Activated CD8-positive, alpha-beta T cell treated with anti-CD3 and anti-CD28 coated beads for 36 hours (primary cell): ENCODE measurements around the gene ATP2B2. TPM values are rescaled to one million over a fixed set of nuclear protein-coding genes. Genes with fewer than 3 reads are reported as not detected.

Source experiments
- ATAC-seq: fragments of 200-7000 bp; cut with Tn5 transposase; one replicate; pipeline ENCODE4 v1.10.0; 2021; ENCODE audit warnings: mild to moderate bottlenecking, moderate library complexity
- CTCF ChIA-PET: fragments of 350-600 bp; sonication (Branson Sonifier 250); formaldehyde crosslinking; loops from one replicate; lab custom pipeline; 2021; ENCODE audit warnings: antibody characterized with exemption; lab: Charles Lee
- POLR2A ChIA-PET: fragments of 350-600 bp; sonication (Branson Sonifier 250); formaldehyde crosslinking; loops from one replicate; lab custom pipeline; 2021; ENCODE audit warnings: antibody characterized with exemption; lab: Charles Lee
- DNase-seq: peaks from one replicate; pipeline ENCODE4 v3.0.0-alpha.2; 2020
- H3K27ac Mint-ChIP-seq: one replicate; pipeline ENCODE4 v1.8.0; 2021; ENCODE audit warnings: mild to moderate bottlenecking, mixed read lengths
- H3K27me3 Mint-ChIP-seq: one replicate; pipeline ENCODE4 v1.8.0; 2021; ENCODE audit warnings: mixed read lengths
- H3K36me3 Mint-ChIP-seq: one replicate; pipeline ENCODE4 v1.8.0; 2021; ENCODE audit warnings: low read depth, mixed read lengths
- H3K4me1 Mint-ChIP-seq: one replicate; pipeline ENCODE4 v1.8.0; 2021; ENCODE audit warnings: low read depth, mixed read lengths
- H3K4me3 Mint-ChIP-seq: one replicate; pipeline ENCODE4 v1.8.0; 2021; ENCODE audit warnings: mild to moderate bottlenecking, moderate library complexity, mixed read lengths
- H3K9me3 Mint-ChIP-seq: one replicate; pipeline ENCODE4 v1.8.0; 2021; ENCODE audit warnings: mixed read lengths
- intact Hi-C: fragments of 100-400 bp; cut with micrococcal nuclease; formaldehyde crosslinking; loops from one replicate; pipeline ENCODE4 v1.10.0; 2022
- total RNA-seq, 2 experiments: library from RNA; stranded (reverse); gene quantifications; one replicate each; pipeline ENCODE4 v1.2.3, GENCODE V29; 2021
- TF ChIP-seq, protein P1 (sequence below): fragments of 200-600 bp; IDR thresholded peaks from one replicate; pipeline ENCODE4 v1.8.0; 2022; ENCODE audit warnings: antibody characterized with exemption, mild to moderate bottlenecking

ATP2B2 gene
- total RNA-seq, 2 experiments from 2014 or later = not detected

- Mint-ChIP-seq H3K4me1 (peaks cover 6% of the 10 kb centered on the region), H3K27me3 (no peaks in the 10 kb centered on the region), H3K9me3 (no peaks in the 10 kb centered on the region), H3K27ac (no peak overlapping the region), H3K4me3 (no peak overlapping the region), H3K36me3 (no peaks in the 10 kb centered on the region)
- TF ChIP-seq, protein P1, sequence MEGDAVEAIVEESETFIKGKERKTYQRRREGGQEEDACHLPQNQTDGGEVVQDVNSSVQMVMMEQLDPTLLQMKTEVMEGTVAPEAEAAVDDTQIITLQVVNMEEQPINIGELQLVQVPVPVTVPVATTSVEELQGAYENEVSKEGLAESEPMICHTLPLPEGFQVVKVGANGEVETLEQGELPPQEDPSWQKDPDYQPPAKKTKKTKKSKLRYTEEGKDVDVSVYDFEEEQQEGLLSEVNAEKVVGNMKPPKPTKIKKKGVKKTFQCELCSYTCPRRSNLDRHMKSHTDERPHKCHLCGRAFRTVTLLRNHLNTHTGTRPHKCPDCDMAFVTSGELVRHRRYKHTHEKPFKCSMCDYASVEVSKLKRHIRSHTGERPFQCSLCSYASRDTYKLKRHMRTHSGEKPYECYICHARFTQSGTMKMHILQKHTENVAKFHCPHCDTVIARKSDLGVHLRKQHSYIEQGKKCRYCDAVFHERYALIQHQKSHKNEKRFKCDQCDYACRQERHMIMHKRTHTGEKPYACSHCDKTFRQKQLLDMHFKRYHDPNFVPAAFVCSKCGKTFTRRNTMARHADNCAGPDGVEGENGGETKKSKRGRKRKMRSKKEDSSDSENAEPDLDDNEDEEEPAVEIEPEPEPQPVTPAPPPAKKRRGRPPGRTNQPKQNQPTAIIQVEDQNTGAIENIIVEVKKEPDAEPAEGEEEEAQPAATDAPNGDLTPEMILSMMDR = no peak
- intact Hi-C loops = no loop called here
- ChIA-PET CTCF (interaction anchor here (1.2 kb wide), 1 partner anchor 21 kb away, joined by 3 read pairs; no protein-coding TSS in a partner anchor), POLR2A (no interaction called here)
- ATAC-seq = no peak
- DNase-seq = no peak
Observed at GRCh38 chr3:10400749-10401495, 104.5 kb downstream of the ATP2B2 start.

- ATAC-seq (no peak), DNase-seq (no peak)
- Mint-ChIP-seq H3K4me1 (peaks cover 13% of the 10 kb centered on the region), H3K9me3 (no peaks in the 10 kb centered on the region), H3K4me3 (no peak overlapping the region), H3K36me3 (no peaks in the 10 kb centered on the region), H3K27me3 (no peaks in the 10 kb centered on the region), H3K27ac (no peak overlapping the region)
- TF ChIP-seq, protein P1 = no peak
- intact Hi-C loops = no loop called here
- POLR2A ChIA-PET = no interaction called here
- CTCF ChIA-PET = interaction anchor here (1.0 to 1.2 kb wide), 2 partner anchors 8 to 20 kb away, joined by 3 read pairs; no protein-coding TSS in a partner anchor
Observed at GRCh38 chr3:10400050-10400748, 105.2 kb downstream of the ATP2B2 start.

DNA sequence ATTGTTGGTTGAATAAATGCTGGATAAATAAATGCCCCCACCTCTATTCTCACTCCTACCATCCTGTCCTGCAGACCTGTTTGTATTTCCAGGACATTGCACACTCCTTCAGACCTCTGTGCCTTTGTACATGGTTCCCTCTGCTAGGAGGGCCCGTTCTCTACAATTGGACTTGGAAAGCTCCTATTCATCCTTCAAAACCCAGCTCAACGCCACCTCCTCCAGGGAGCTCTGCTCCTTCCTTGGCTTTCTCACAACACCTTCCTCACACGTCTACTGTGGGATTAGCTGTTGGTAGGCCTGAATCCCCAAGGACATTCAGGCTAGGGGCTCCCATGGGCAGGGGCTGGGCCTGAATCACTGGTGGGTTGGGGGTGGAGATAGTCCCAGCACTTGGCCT lies 105.8 kb downstream of the ATP2B2 start:
- Mint-ChIP-seq H3K9me3 (no peaks in the 10 kb centered on the region), H3K4me1 (peaks cover 17% of the 10 kb centered on the region), H3K27ac (no peak overlapping the region), H3K36me3 (no peaks in the 10 kb centered on the region), H3K4me3 (no peak overlapping the region), H3K27me3 (no peaks in the 10 kb centered on the region)
- no peak for DNase-seq
- CTCF ChIA-PET = interaction anchor here (1.0 to 1.2 kb wide), 2 partner anchors 9 to 19 kb away, joined by 3 read pairs; no protein-coding TSS in a partner anchor
- ATAC-seq = no peak
- TF ChIP-seq, protein P1 = no peak
- intact Hi-C loops = no loop called here
- POLR2A ChIA-PET = no interaction called here

DNA sequence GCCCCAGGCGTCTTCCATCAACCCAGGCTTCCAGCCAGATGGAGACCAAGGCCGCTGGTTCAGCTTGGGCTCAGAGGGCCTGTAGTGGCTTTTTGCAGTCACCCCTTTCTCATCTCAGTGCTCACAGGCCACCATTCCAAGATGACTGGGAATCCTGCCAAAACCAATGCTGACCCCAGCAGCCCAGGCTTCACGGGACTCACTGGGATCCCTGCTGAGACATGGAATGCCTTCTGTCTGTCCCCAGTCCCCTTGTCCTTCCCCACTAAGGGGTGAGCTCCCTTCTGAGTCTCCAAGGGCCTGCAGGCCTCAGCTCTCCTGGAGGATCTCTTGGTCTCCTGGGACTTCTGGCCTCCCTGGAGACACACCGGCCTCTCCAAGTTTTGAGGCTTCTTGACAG lies 107.0 kb downstream of the ATP2B2 start:
- DNase-seq (no peak), ATAC-seq (no peak)
- Mint-ChIP-seq H3K27ac (no peak overlapping the region), H3K9me3 (no peaks in the 10 kb centered on the region), H3K36me3 (no peaks in the 10 kb centered on the region), H3K27me3 (no peaks in the 10 kb centered on the region), H3K4me3 (no peak overlapping the region), H3K4me1 (peaks cover 17% of the 10 kb centered on the region)
- intact Hi-C loops = no loop called here
- TF ChIP-seq, protein P1 = no peak
- POLR2A ChIA-PET = no interaction called here
- CTCF ChIA-PET = no interaction called here

- DNase-seq (no peak), ATAC-seq (no peak)
- TF ChIP-seq, protein P1 = no peak
- Mint-ChIP-seq H3K9me3 (no peaks in the 10 kb centered on the region), H3K4me1 (peaks cover 17% of the 10 kb centered on the region), H3K4me3 (no peak overlapping the region), H3K27ac (no peak overlapping the region), H3K27me3 (no peaks in the 10 kb centered on the region), H3K36me3 (no peaks in the 10 kb centered on the region)
- CTCF ChIA-PET = no interaction called here
- POLR2A ChIA-PET = no interaction called here
- intact Hi-C loops = no loop called here
Observed at GRCh38 chr3:10397879-10398278, 107.5 kb downstream of the ATP2B2 start.
